Endothelial cell of umbilical vein (primary cell): ENCODE results near the gene RFX2.

Experiments used
- CTCF ChIP-seq, 2 donors: IDR thresholded peaks; 1 replicate in 1 of 2; 2 replicates in 1 of 2; pipeline ENCODE4 v1.5.1; 2011; ENCODE audit warnings: low read length in 2 of 2, mild to moderate bottlenecking in 2 of 2, moderate library complexity in 2 of 2, control low read depth in 1 of 2, inconsistent platforms in 1 of 2, low read depth in 1 of 2; ENCODE audit not compliant: insufficient read depth in 1 of 2; ENCODE audit errors: extremely low read depth in 1 of 2
- FOS ChIP-seq: IDR thresholded peaks from 2 replicates; pipeline ENCODE4 v1.6.1; 2011; ENCODE audit warnings: mild to moderate bottlenecking, low read length, moderate library complexity, borderline replicate concordance; ENCODE audit not compliant: insufficient read depth
- POLR2A ChIP-seq: IDR thresholded peaks from 2 replicates; pipeline ENCODE4 v1.6.1; 2012; ENCODE audit warnings: low read depth, mild to moderate bottlenecking, control low read depth, low read length

GRCh38 chr19:6076675-6077463 lies 33.4 kb downstream of the RFX2 start:
- no peak for TF ChIP-seq CTCF (IDR thresholded peaks at IDR 0.05; ENCODE audit: extremely low read depth in 1 of 2, insufficient read depth in 1 of 2, low read depth in 1 of 2, low read length in 2 of 2)
- TF ChIP-seq POLR2A: no peak
- TF ChIP-seq FOS: no peak
